HL-60 (cell line): ENCODE measurements around the gene PPM1A.
"Not testable (repeated sequence)": the region's sequence is repeated elsewhere in the genome, so short reads cannot be mapped to it uniquely, and the experiment has no call there.

Source experiments
- DNase-seq, 2 experiments: peaks; one replicate each; pipeline ENCODE4 v3.0.0-alpha.2; 2010 to 2020; ENCODE audit warnings: low read depth in 1 of 2, low spot score in 1 of 2
- H3K27ac ChIP-seq: fragments of 250-450 bp; sonication (Bioruptor Pico); replicated peaks from 2 replicates; pipeline ENCODE4 v1.5.1; 2020; ENCODE audit warnings: mild to moderate bottlenecking, moderate library complexity
- H3K27me3 ChIP-seq: fragments of 250-450 bp; sonication (Bioruptor Pico); 2 replicates; pipeline ENCODE4 v1.5.1; 2021; ENCODE audit warnings: mild to moderate bottlenecking, moderate library complexity; ENCODE audit not compliant: insufficient read depth, poor library complexity, severe bottlenecking
- H3K4me3 ChIP-seq: replicated peaks from 2 replicates; pipeline ENCODE4 v1.5.1; 2011; ENCODE audit warnings: mild to moderate bottlenecking, control low read depth, low read length; ENCODE audit not compliant: insufficient read depth
- GABPA ChIP-seq: IDR thresholded peaks from 2 replicates; pipeline ENCODE4 v1.6.1; 2012; ENCODE audit warnings: low read depth
- POLR2AphosphoS5 ChIP-seq: IDR thresholded peaks from 2 replicates; pipeline ENCODE4 v1.6.1; 2012; ENCODE audit warnings: low read depth
- SPI1 ChIP-seq: IDR thresholded peaks from 2 replicates; pipeline ENCODE4 v1.6.1; 2012; ENCODE audit warnings: low read depth, mild to moderate bottlenecking, borderline replicate concordance
- TF ChIP-seq, protein P1 (sequence below): IDR thresholded peaks from 2 replicates; pipeline ENCODE4 v1.6.1; 2012; ENCODE audit warnings: low read depth; ENCODE audit not compliant: insufficient replicate concordance
- TF ChIP-seq, protein P2 (sequence below): IDR thresholded peaks from one replicate; pipeline ENCODE4 v1.5.1; 2011; ENCODE audit warnings: low read length, control low read depth, inconsistent platforms; ENCODE audit not compliant: insufficient read depth

PPM1A gene

GRCh38 chr14:60315196-60315990, 66.4 kb downstream of the PPM1A start:
- TF ChIP-seq SPI1 = no peak
- no peak for DNase-seq
- H3K27ac ChIP-seq = no peak overlapping the region

GRCh38 chr14:60317609-60318008, 68.6 kb downstream of the PPM1A start:
- Histone ChIP-seq H3K27me3 (peaks cover 2% of the 10 kb centered on the region), H3K27ac (no peak overlapping the region)

More at GRCh38 chr14:60315196-60315990, 66.4 kb downstream of the PPM1A start:
- peaks cover 2% of the 10 kb centered on the region for H3K27me3 ChIP-seq
- H3K4me3 ChIP-seq = no peak overlapping the region

DNA sequence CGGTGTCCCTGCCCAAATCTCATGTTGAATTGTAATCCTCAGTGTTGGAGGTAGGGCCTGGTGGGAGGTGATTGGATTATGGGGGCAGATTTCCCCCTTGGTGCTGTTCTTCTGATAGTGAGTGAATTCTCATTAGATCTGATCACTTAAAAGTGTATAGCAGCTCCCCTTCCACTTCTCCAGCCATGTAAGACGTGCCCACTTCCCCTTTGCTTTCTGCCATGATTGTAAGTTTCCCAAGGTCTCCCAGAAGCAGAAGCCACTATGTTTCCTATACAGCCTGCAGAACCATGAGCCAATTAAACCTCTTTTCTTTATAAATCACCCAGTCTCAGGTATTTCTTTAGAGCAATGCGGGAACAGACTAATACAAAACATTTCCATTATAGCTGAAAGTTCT, 71.8 kb downstream of the PPM1A start:
- not testable (repeated sequence) for H3K27me3 ChIP-seq, H3K27ac ChIP-seq, H3K4me3 ChIP-seq
- peak in 1 of 2 experiments; percentile 32 for DNase-seq
- peak; percentile 67; the same call in 1 of the 2 replicates for TF ChIP-seq SPI1

More at GRCh38 chr14:60317609-60318008, 68.6 kb downstream of the PPM1A start:
- TF ChIP-seq, protein P1, sequence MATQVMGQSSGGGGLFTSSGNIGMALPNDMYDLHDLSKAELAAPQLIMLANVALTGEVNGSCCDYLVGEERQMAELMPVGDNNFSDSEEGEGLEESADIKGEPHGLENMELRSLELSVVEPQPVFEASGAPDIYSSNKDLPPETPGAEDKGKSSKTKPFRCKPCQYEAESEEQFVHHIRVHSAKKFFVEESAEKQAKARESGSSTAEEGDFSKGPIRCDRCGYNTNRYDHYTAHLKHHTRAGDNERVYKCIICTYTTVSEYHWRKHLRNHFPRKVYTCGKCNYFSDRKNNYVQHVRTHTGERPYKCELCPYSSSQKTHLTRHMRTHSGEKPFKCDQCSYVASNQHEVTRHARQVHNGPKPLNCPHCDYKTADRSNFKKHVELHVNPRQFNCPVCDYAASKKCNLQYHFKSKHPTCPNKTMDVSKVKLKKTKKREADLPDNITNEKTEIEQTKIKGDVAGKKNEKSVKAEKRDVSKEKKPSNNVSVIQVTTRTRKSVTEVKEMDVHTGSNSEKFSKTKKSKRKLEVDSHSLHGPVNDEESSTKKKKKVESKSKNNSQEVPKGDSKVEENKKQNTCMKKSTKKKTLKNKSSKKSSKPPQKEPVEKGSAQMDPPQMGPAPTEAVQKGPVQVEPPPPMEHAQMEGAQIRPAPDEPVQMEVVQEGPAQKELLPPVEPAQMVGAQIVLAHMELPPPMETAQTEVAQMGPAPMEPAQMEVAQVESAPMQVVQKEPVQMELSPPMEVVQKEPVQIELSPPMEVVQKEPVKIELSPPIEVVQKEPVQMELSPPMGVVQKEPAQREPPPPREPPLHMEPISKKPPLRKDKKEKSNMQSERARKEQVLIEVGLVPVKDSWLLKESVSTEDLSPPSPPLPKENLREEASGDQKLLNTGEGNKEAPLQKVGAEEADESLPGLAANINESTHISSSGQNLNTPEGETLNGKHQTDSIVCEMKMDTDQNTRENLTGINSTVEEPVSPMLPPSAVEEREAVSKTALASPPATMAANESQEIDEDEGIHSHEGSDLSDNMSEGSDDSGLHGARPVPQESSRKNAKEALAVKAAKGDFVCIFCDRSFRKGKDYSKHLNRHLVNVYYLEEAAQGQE = no peak
- DNase-seq = no peak
- H3K4me3 ChIP-seq = no peak overlapping the region

DNA sequence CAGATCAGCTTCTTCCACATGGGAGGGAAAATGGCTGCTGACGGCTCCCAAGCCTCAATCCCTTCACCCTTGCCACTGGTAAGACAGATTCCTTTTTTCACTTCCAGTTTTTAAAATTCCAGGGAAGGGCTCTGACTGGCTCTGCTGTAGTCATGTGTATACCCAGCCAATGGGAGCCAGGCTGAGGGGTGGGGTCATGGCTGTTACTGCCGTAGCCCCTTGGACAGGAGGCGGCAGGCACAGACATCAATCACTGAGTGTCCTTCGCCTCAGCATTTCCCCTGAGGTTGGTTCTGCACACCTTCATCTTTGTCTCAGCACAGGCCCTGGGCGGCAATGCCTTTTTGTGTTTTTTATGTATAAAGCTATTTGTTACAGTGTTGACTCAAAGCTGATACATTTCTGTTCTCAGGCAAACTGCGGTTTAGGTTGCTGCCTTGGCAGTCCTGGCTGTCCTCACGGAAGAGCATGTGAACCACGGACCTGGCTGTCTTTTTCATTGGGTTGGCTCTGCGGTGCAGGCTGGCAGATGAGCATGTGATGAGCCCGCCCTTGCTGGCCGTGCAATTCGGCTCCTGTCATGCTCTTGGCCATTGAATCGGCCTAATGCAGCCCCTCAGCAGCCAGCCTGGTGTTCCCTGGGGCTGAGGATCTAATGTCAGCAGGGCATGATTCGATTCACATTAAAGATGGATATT, 74.3 kb downstream of the PPM1A start:
- Histone ChIP-seq H3K27ac (no peak overlapping the region), H3K4me3 (no peak overlapping the region), H3K27me3 (no peaks in the 10 kb centered on the region)
- TF ChIP-seq GABPA = no peak
- no peak for TF ChIP-seq POLR2AphosphoS5
- TF ChIP-seq, protein P1 = no peak
- no peak for TF ChIP-seq SPI1
- TF ChIP-seq, protein P2, sequence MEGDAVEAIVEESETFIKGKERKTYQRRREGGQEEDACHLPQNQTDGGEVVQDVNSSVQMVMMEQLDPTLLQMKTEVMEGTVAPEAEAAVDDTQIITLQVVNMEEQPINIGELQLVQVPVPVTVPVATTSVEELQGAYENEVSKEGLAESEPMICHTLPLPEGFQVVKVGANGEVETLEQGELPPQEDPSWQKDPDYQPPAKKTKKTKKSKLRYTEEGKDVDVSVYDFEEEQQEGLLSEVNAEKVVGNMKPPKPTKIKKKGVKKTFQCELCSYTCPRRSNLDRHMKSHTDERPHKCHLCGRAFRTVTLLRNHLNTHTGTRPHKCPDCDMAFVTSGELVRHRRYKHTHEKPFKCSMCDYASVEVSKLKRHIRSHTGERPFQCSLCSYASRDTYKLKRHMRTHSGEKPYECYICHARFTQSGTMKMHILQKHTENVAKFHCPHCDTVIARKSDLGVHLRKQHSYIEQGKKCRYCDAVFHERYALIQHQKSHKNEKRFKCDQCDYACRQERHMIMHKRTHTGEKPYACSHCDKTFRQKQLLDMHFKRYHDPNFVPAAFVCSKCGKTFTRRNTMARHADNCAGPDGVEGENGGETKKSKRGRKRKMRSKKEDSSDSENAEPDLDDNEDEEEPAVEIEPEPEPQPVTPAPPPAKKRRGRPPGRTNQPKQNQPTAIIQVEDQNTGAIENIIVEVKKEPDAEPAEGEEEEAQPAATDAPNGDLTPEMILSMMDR = no peak
- DNase-seq = no peak

DNA sequence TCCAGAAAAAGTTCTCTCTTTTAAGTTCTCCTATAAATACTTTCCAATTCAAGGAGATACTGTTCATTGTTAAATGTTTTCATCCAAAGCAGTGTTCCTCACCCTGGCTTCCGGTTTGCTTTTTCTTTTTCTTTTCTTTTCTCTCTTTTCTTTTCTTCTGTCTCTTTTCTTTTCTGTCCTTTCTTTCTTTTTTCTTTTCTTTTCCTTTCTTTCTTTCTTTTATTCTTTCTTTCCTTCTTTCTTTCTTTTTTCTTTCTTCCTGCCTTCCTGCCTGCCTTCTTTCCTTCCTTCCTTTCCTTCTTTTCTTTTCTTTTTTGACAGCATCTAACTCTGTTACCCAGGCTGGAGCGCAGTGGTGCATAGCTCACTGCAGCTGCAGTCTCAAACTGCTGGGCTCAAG, 75.8 kb downstream of the PPM1A start:
- DNase-seq = no peak
- no peak overlapping the region for H3K4me3 ChIP-seq
- no peak overlapping the region for H3K27ac ChIP-seq
- TF ChIP-seq GABPA (no peak), SPI1 (no peak), POLR2AphosphoS5 (no peak)
- TF ChIP-seq, protein P2 = no peak
- TF ChIP-seq, protein P1 = no peak
- no peaks in the 10 kb centered on the region for H3K27me3 ChIP-seq
